PC-9 (cell line): ENCODE data around the gene AKIRIN2. TPM values are rescaled to one million over a fixed set of nuclear protein-coding genes. Genes with fewer than 3 reads are reported as not detected.

ENCODE experiments used
- BruUV-seq: library from RNA; stranded (reverse); fragments of 400-500 nt; replicated peaks from 2 replicates; lab custom pipeline; 2021; lab: Mats Ljungman, UMichigan
- CTCF ChIA-PET: fragments of 300-600 bp; sonication (Branson Sonifier 250); formaldehyde crosslinking; loops from one replicate; lab custom pipeline; 2022; ENCODE audit warnings: antibody characterized with exemption; lab: Charles Lee
- POLR2A ChIA-PET: fragments of 300-600 bp; sonication (Branson Sonifier 250); formaldehyde crosslinking; loops from one replicate; lab custom pipeline; 2022; ENCODE audit warnings: antibody characterized with exemption; ENCODE audit not compliant: unreplicated experiment; lab: Charles Lee
- DNase-seq, 2 experiments: peaks; one replicate each; pipeline versions ENCODE4 v3.0.0 to v3.0.0-alpha.2; 2015 to 2022; ENCODE audit warnings: mixed read lengths in 1 of 2
- H2AFZ ChIP-seq: fragments of 200-600 bp; sonication (generic); 2 replicates; pipeline ENCODE4 v1.8.1; 2017; ENCODE audit warnings: antibody characterized with exemption
- H3F3A ChIP-seq: fragments of 200-600 bp; sonication (generic); 2 replicates; pipeline ENCODE4 v1.8.1; 2017; ENCODE audit warnings: antibody characterized with exemption, mild to moderate bottlenecking, low read depth; ENCODE audit not compliant: insufficient read depth
- H3K27ac ChIP-seq: fragments of 200-600 bp; sonication (generic); 2 replicates; pipeline ENCODE4 v1.6.1; 2016; ENCODE audit warnings: mixed run types
- H3K27me3 ChIP-seq: fragments of 200-600 bp; sonication (generic); 2 replicates; pipeline ENCODE4 v1.6.1; 2016; ENCODE audit warnings: low read depth, mixed run types; ENCODE audit not compliant: insufficient read depth
- H3K36me3 ChIP-seq: fragments of 200-600 bp; sonication (generic); 2 replicates; pipeline ENCODE4 v1.6.1; 2016; ENCODE audit warnings: low read depth, mixed run types
- H3K4me1 ChIP-seq: fragments of 200-600 bp; sonication (generic); replicated peaks from 2 replicates; pipeline ENCODE4 v1.6.1; 2016; ENCODE audit warnings: mixed run types; ENCODE audit not compliant: insufficient read depth
- H3K4me2 ChIP-seq: fragments of 200-600 bp; sonication (generic); 2 replicates; pipeline ENCODE4 v1.6.1; 2017; ENCODE audit warnings: mixed run types
- H3K4me3 ChIP-seq: fragments of 200-600 bp; sonication (generic); 2 replicates; pipeline ENCODE4 v1.6.1; 2016; ENCODE audit warnings: mixed run types
- H3K79me2 ChIP-seq: fragments of 200-600 bp; sonication (generic); 2 replicates; pipeline ENCODE4 v1.6.1; 2017; ENCODE audit warnings: low read depth, mixed run types
- H3K9me2 ChIP-seq: fragments of 200-600 bp; sonication (generic); 2 replicates; pipeline ENCODE4 v1.8.1; 2017; ENCODE audit warnings: mild to moderate bottlenecking; ENCODE audit not compliant: insufficient read depth
- H3K9me3 ChIP-seq: fragments of 200-600 bp; sonication (generic); 2 replicates; pipeline ENCODE4 v1.8.1; 2016; ENCODE audit warnings: low read depth; ENCODE audit not compliant: insufficient read depth
- H4K20me1 ChIP-seq: fragments of 200-600 bp; sonication (generic); 2 replicates; pipeline ENCODE4 v1.8.1; 2017; ENCODE audit not compliant: insufficient read depth
- EZH2 ChIP-seq: fragments of 200-600 bp; sonication (generic); IDR thresholded peaks from 2 replicates; pipeline ENCODE4 v1.8.0; 2017; ENCODE audit warnings: antibody characterized with exemption, low read depth
- intact Hi-C: fragments of 100-400 bp; cut with micrococcal nuclease; formaldehyde crosslinking; loops from one replicate; pipeline ENCODE4 v1.10.0; 2022; ENCODE audit not compliant: unreplicated experiment
- total RNA-seq: library from RNA; stranded (reverse); gene quantifications from 2 replicates; pipeline ENCODE4 v1.2.3, GENCODE V29; 2021
- TF ChIP-seq, protein P1 (sequence below): fragments of 200-600 bp; sonication (generic); conservative IDR thresholded peaks from 2 replicates; pipeline ENCODE4 v1.6.1; 2017; ENCODE audit warnings: mixed run types, antibody characterized with exemption, mild to moderate bottlenecking, moderate library complexity

AKIRIN2 gene
- total RNA-seq, 1 experiment from 2014 or later, result 48.3 TPM

DNA sequence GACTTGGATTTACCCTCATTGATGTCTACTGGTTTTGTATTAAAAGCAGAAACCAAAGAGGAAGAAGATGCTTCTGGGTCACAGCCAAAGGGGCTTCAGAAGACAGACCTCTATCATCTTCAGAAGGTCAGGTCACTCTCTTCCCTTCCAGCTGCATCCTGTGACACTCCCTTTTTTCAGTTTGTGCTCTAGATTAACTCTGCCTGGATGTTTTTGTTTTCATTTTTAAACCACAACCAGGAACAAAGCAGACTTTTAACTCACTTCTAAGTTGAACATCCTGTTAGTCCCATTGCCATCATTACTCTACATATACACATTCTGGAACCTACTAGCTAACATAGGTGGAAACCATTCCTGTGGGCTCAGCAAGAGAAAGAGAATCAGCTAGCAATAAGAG, 45.2 kb downstream of the AKIRIN2 start:
- Histone ChIP-seq H3K4me1 (no peaks in the 10 kb centered on the region), H4K20me1 (no peaks in the 10 kb centered on the region), H3K9me3 (no peaks in the 10 kb centered on the region), H3K4me3 (no peak overlapping the region), H3K9me2 (no peaks in the 10 kb centered on the region), H3F3A (no peaks in the 10 kb centered on the region), H3K79me2 (no peaks in the 10 kb centered on the region), H2AFZ (no peak overlapping the region), H3K27me3 (no peaks in the 10 kb centered on the region), H3K4me2 (no peak overlapping the region), H3K27ac (no peak overlapping the region), H3K36me3 (no peaks in the 10 kb centered on the region)
- intact Hi-C loops, result no loop called here
- POLR2A ChIA-PET, result no interaction called here
- TF ChIP-seq EZH2, result no peak
- TF ChIP-seq, protein P1, sequence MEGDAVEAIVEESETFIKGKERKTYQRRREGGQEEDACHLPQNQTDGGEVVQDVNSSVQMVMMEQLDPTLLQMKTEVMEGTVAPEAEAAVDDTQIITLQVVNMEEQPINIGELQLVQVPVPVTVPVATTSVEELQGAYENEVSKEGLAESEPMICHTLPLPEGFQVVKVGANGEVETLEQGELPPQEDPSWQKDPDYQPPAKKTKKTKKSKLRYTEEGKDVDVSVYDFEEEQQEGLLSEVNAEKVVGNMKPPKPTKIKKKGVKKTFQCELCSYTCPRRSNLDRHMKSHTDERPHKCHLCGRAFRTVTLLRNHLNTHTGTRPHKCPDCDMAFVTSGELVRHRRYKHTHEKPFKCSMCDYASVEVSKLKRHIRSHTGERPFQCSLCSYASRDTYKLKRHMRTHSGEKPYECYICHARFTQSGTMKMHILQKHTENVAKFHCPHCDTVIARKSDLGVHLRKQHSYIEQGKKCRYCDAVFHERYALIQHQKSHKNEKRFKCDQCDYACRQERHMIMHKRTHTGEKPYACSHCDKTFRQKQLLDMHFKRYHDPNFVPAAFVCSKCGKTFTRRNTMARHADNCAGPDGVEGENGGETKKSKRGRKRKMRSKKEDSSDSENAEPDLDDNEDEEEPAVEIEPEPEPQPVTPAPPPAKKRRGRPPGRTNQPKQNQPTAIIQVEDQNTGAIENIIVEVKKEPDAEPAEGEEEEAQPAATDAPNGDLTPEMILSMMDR, result no peak
- no TSS peak for BruUV-seq
- no peak for DNase-seq
- CTCF ChIA-PET, result interaction anchor here (0.7 kb wide), 1 partner anchor 943 kb away, joined by 5 read pairs; no protein-coding TSS in a partner anchor

DNA sequence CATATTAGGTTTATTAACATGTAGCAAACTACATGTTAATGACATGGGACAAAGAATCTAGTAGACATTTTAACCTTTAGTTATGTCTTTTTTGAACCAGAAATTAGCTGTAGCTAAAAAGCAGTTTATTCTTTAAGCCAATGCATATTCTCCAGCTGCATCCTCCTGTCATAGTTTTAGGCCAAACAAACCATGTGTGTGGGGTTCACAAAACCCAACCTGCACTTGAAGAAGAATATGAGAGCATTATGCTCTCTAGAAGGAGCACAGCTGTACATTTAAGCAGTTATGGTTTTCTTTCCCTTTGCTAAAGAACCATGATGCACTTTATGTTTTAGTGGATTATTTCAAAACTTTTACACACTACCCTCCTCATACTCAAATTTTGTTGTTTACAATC, 46.2 kb downstream of the AKIRIN2 start:
- CTCF ChIA-PET, result no interaction called here
- no peak overlapping the region for H3K4me3 ChIP-seq
- H3K9me2 ChIP-seq, result no peaks in the 10 kb centered on the region
- H3K79me2 ChIP-seq, result no peaks in the 10 kb centered on the region
- intact Hi-C loops, result no loop called here
- no TSS peak for BruUV-seq
- H3F3A ChIP-seq, result no peaks in the 10 kb centered on the region
- no peaks in the 10 kb centered on the region for H3K9me3 ChIP-seq
- POLR2A ChIA-PET, result no interaction called here
- no peak for DNase-seq
- no peak overlapping the region for H3K27ac ChIP-seq
- no peaks in the 10 kb centered on the region for H3K36me3 ChIP-seq
- H4K20me1 ChIP-seq, result no peaks in the 10 kb centered on the region
- no peaks in the 10 kb centered on the region for H3K4me1 ChIP-seq
- H3K4me2 ChIP-seq, result no peak overlapping the region
- no peak for TF ChIP-seq EZH2
- TF ChIP-seq, protein P1, result no peak
- H2AFZ ChIP-seq, result no peak overlapping the region
- no peaks in the 10 kb centered on the region for H3K27me3 ChIP-seq

DNA sequence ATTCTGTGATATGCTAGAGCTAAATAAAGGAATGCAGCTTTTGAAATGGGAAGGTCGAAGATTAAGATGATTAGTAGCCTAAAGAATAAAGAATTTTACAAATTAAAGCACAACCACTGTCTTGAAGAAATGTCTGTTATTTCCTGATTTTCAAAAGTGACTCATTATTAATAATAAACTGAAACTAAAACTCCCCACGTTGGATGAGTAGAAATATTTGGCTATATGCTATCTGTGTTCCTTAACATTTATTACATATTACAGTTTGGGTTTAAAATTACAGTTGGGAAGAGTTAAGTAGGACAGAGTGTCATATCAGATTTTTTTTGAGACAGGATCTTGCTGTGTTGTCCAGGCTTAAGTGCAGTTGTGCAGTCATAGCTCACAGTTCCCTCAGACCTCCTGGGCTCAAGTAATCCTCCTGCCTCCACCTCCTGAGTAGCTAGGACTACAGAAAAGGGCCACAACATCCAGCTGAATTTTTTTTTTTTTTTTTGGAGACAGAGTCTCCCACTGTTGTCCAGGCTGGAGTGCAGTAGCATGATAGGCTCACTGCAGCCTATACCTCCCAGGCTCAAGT, 47.1 kb downstream of the AKIRIN2 start:
- ChIA-PET POLR2A (interaction anchor here (0.7 kb wide), 1 partner anchor 201 kb away, joined by 3 read pairs; no protein-coding TSS in a partner anchor), CTCF (no interaction called here)
- H3K9me2 ChIP-seq, result no peaks in the 10 kb centered on the region
- intact Hi-C loops, result no loop called here
- no peak for DNase-seq
- H3K9me3 ChIP-seq, result no peaks in the 10 kb centered on the region
- H3K4me2 ChIP-seq, result no peak overlapping the region
- H3F3A ChIP-seq, result no peaks in the 10 kb centered on the region
- TF ChIP-seq, protein P1, result no peak
- TF ChIP-seq EZH2, result no peak
- no peaks in the 10 kb centered on the region for H4K20me1 ChIP-seq
- H3K36me3 ChIP-seq, result no peaks in the 10 kb centered on the region
- H3K27ac ChIP-seq, result no peak overlapping the region
- no peaks in the 10 kb centered on the region for H3K4me1 ChIP-seq
- no peak overlapping the region for H3K4me3 ChIP-seq
- no peaks in the 10 kb centered on the region for H3K27me3 ChIP-seq
- BruUV-seq, result no TSS peak
- no peaks in the 10 kb centered on the region for H3K79me2 ChIP-seq
- H2AFZ ChIP-seq, result no peak overlapping the region
